Hepatocyte (in vitro differentiated cells): ENCODE measurements around the gene CHMP2B. TPM values are rescaled to one million over a fixed set of nuclear protein-coding genes. Genes with fewer than 3 reads are reported as not detected.

Source experiments
- DNase-seq: peaks from one replicate; pipeline ENCODE4 v3.0.0-alpha.2; 2016; ENCODE audit warnings: low spot score
- H2AFZ ChIP-seq: fragments of 200-600 bp; sonication (generic); 2 replicates; pipeline ENCODE4 v1.6.0; 2016; ENCODE audit warnings: antibody characterized with exemption, mild to moderate bottlenecking
- H3K27ac ChIP-seq: fragments of 200-600 bp; sonication (generic); 2 replicates; pipeline ENCODE4 v1.5.1; 2016; ENCODE audit warnings: mild to moderate bottlenecking
- H3K27me3 ChIP-seq: fragments of 200-600 bp; sonication (generic); 2 replicates; pipeline ENCODE4 v1.6.1; 2016
- H3K36me3 ChIP-seq: fragments of 200-600 bp; sonication (generic); replicated peaks from 2 replicates; pipeline ENCODE4 v1.5.1; 2016; ENCODE audit warnings: low read depth; ENCODE audit not compliant: insufficient read depth
- H3K4me1 ChIP-seq: fragments of 200-600 bp; sonication (generic); 2 replicates; pipeline ENCODE4 v1.5.1; 2016; ENCODE audit warnings: mild to moderate bottlenecking, moderate library complexity; ENCODE audit not compliant: insufficient read depth
- H3K4me2 ChIP-seq: fragments of 200-600 bp; sonication (generic); 2 replicates; pipeline ENCODE4 v1.6.0; 2016
- H3K4me3 ChIP-seq: fragments of 200-600 bp; sonication (generic); 2 replicates; pipeline ENCODE4 v1.5.1; 2016; ENCODE audit warnings: mild to moderate bottlenecking
- H3K79me2 ChIP-seq: fragments of 200-600 bp; sonication (generic); 2 replicates; pipeline ENCODE4 v1.6.0; 2017; ENCODE audit warnings: mild to moderate bottlenecking
- H3K9me2 ChIP-seq: fragments of 200-600 bp; sonication (generic); replicated peaks from 2 replicates; pipeline ENCODE4 v1.6.0; 2017; ENCODE audit warnings: mild to moderate bottlenecking; ENCODE audit not compliant: insufficient read depth
- H3K9me3 ChIP-seq: fragments of 200-600 bp; sonication (generic); 2 replicates; pipeline ENCODE4 v1.5.1; 2016; ENCODE audit warnings: low read depth, mild to moderate bottlenecking
- H4K20me1 ChIP-seq: fragments of 200-600 bp; sonication (generic); 2 replicates; pipeline ENCODE4 v1.6.0; 2016; ENCODE audit warnings: mild to moderate bottlenecking; ENCODE audit not compliant: insufficient read depth, poor library complexity, severe bottlenecking
- EZH2 ChIP-seq: fragments of 200-600 bp; sonication (generic); IDR thresholded peaks from 2 replicates; pipeline ENCODE4 v1.6.1; 2016; ENCODE audit warnings: antibody characterized with exemption, mild to moderate bottlenecking, borderline replicate concordance
- EZH2phosphoT487 ChIP-seq: fragments of 200-600 bp; sonication (generic); IDR thresholded peaks from one replicate; pipeline ENCODE4 v1.6.1; 2018; ENCODE audit warnings: antibody characterized with exemption, mild to moderate bottlenecking, low read depth, moderate library complexity; ENCODE audit not compliant: unreplicated experiment, severe bottlenecking
- WGBS: methylation state at CpG from one replicate; pipeline ENCODE4 v1.1.6; 2016; ENCODE audit warnings: low lambda C conversion rate; ENCODE audit errors: missing lambda C conversion rate; 5-methylcytosine and 5-hydroxymethylcytosine counted together
- polyA plus RNA-seq: library from polyadenylated mRNA; unstranded; fragments of >200 nt; fragmentation: Nextera tagmentation; extraction: Ambion mirVana; gene quantifications from 2 replicates; pipeline ENCODE4 v1.2.1, GENCODE V29; 2016
- total RNA-seq: library from RNA; depleted of rRNA; stranded (reverse); fragments of >200 nt; gene quantifications from 2 replicates; pipeline ENCODE4 v1.2.3, GENCODE V29; 2014
- TF ChIP-seq, protein P1 (sequence below): fragments of 200-600 bp; sonication (generic); IDR thresholded peaks from 2 replicates; pipeline ENCODE4 v1.5.1; 2016; ENCODE audit warnings: antibody characterized with exemption, mild to moderate bottlenecking; ENCODE audit not compliant: poor library complexity

The CHMP2B gene
- total and polyA plus RNA-seq, 2 experiments from 2014 or later, result 69.5 to 79.3 TPM

DNA sequence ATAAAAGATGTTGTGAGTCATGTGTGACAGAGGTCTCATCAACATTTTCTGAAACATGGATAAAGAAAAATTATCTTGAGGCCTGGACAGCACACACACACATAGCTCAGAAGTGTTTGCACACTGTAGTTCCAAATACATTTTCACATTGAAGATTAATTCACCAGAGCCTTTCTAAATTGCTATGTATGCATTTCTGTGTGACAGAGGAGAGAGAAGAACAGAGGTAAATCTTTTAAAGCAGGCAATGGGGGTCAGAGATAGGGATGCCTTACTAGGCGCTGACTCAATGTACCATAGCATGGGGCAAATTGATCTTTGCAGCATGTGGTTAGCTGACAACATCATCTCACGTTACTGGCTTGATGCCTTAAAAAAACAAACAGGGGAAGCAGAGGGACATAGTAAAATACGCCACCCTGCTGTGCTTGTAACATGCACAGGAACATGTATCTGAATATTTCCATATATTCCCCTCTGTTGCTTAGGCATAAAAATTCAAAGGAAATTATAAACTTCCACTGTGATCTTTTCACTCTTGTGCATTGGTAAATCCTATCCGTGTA is 41.6 kb downstream of the CHMP2B start:
- H3K9me3 ChIP-seq, result no peaks in the 10 kb centered on the region
- H3K4me3 ChIP-seq, result no peak overlapping the region
- H3K9me2 ChIP-seq, result no peaks in the 10 kb centered on the region
- no peak overlapping the region for H3K4me2 ChIP-seq
- no peaks in the 10 kb centered on the region for H3K79me2 ChIP-seq
- no peaks in the 10 kb centered on the region for H3K36me3 ChIP-seq
- no peak overlapping the region for H2AFZ ChIP-seq
- DNase-seq, result no peak
- no peaks in the 10 kb centered on the region for H4K20me1 ChIP-seq
- no peak overlapping the region for H3K27ac ChIP-seq
- H3K4me1 ChIP-seq, result no peaks in the 10 kb centered on the region
- WGBS, result 66% methylated on average over 4 of the region's 4 CpGs
- no peak for TF ChIP-seq EZH2phosphoT487
- no peak for TF ChIP-seq EZH2
- H3K27me3 ChIP-seq, result no peaks in the 10 kb centered on the region

DNA sequence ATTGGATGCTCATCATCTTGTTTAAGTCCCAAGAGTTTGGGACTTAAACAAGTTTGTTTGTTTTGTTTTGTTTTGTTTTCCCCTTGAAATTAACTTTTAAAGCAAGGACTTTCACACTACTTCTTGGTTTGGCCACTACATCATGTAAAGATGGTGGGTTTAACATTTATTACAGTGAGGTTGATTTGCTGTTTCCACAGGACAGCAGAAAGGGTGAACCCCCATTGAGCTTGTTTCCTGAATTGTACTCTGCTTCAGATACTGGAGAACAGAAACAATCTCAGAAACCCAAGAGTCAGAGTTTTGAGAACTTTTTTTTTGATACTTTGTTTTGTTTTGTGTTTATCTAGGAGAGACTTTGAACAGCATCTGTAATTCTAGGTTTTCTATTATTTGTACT is 42.6 kb downstream of the CHMP2B start:
- Histone ChIP-seq H3K4me2 (no peak overlapping the region), H3K9me2 (no peaks in the 10 kb centered on the region), H3K4me1 (no peaks in the 10 kb centered on the region), H4K20me1 (no peaks in the 10 kb centered on the region), H3K4me3 (no peak overlapping the region), H3K36me3 (no peaks in the 10 kb centered on the region), H3K27me3 (no peaks in the 10 kb centered on the region), H3K27ac (no peak overlapping the region), H3K79me2 (no peaks in the 10 kb centered on the region), H2AFZ (no peak overlapping the region), H3K9me3 (no peaks in the 10 kb centered on the region)
- DNase-seq, result no peak
- TF ChIP-seq, protein P1, sequence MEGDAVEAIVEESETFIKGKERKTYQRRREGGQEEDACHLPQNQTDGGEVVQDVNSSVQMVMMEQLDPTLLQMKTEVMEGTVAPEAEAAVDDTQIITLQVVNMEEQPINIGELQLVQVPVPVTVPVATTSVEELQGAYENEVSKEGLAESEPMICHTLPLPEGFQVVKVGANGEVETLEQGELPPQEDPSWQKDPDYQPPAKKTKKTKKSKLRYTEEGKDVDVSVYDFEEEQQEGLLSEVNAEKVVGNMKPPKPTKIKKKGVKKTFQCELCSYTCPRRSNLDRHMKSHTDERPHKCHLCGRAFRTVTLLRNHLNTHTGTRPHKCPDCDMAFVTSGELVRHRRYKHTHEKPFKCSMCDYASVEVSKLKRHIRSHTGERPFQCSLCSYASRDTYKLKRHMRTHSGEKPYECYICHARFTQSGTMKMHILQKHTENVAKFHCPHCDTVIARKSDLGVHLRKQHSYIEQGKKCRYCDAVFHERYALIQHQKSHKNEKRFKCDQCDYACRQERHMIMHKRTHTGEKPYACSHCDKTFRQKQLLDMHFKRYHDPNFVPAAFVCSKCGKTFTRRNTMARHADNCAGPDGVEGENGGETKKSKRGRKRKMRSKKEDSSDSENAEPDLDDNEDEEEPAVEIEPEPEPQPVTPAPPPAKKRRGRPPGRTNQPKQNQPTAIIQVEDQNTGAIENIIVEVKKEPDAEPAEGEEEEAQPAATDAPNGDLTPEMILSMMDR, result no peak
- TF ChIP-seq EZH2phosphoT487 (no peak), EZH2 (no peak)

DNA sequence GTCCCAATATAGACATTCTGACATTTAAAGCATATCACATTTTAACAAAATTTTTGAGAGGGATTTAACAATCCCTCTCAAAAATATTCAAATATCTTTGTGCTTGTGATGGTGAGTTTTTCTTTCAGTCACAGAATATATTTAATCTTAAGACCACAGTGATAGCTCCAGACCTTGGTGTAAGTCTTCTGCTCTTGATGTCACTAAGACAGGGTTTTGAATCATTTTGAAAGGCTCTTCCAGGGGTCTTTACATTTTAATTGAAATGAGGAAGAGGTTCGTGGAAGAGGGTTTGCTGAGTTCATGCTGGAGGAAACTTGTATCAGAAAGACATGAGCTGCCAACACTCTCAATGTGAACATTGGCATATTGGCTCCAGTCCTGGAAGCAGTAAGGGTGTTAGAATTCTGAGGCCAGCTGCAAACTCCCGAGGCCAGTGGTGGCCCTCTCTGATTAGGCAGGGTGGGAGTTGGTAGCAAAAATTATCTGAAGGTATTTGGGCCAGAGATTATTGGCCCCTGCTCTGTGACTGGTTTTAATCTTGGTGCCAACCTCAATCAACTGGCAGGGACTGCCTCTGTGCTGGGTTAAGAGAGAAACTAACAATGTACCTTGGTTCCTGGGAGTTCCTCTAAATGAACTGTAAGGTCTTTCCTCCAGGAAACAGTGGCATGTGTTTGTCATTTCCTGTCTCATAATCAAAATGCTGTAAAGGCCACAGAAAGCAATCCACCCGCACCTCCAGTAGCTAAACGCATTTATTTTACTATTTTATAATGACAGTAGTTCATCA is 44.0 kb downstream of the CHMP2B start:
- Histone ChIP-seq H3K9me3 (no peaks in the 10 kb centered on the region), H3K4me3 (no peak overlapping the region), H3K9me2 (no peaks in the 10 kb centered on the region), H3K27me3 (no peaks in the 10 kb centered on the region), H4K20me1 (no peaks in the 10 kb centered on the region), H3K4me2 (no peak overlapping the region), H3K4me1 (no peaks in the 10 kb centered on the region), H3K27ac (no peak overlapping the region), H3K79me2 (no peaks in the 10 kb centered on the region), H3K36me3 (no peaks in the 10 kb centered on the region), H2AFZ (no peak overlapping the region)
- DNase-seq, result no peak
- TF ChIP-seq EZH2phosphoT487 (no peak), EZH2 (no peak)
- TF ChIP-seq, protein P1, result no peak
- 60% methylated on average over 4 of the region's 4 CpGs for WGBS

DNA sequence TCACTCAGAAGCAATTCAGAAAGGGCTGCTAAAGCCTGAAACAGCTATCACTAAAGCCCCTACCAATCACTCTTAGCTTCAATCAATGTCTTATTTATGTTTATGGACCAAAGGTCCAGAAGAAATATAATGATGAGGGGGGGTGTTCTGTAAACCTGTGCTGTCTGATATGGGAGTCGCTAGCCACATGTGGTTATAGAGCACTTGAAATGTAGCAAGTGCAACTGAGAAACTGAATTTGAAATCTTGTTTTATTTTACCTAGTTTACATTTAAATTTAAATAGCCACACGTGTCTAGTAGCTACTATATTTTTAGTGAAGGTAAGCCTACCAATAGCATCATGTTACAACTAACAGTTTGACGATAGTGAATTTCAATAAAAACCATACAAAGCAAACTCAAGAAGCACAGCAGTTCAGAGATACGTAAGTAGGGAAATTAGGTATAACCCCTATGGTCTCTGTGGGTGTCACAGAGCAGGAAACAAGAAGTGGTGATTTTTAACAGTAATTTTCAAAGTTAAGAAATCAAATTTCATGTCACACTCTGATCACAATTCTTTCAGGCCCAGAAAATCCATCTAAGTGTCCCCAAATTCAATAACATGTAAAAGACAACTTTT is 45.7 kb downstream of the CHMP2B start:
- no peaks in the 10 kb centered on the region for H3K4me1 ChIP-seq
- H3K79me2 ChIP-seq, result no peaks in the 10 kb centered on the region
- DNase-seq, result no peak
- 92% methylated on average over 4 of the region's 4 CpGs for WGBS
- H4K20me1 ChIP-seq, result no peaks in the 10 kb centered on the region
- no peaks in the 10 kb centered on the region for H3K27me3 ChIP-seq
- no peak overlapping the region for H3K27ac ChIP-seq
- H3K36me3 ChIP-seq, result no peaks in the 10 kb centered on the region
- no peak overlapping the region for H2AFZ ChIP-seq
- no peaks in the 10 kb centered on the region for H3K9me2 ChIP-seq
- no peak overlapping the region for H3K4me2 ChIP-seq
- no peaks in the 10 kb centered on the region for H3K9me3 ChIP-seq
- TF ChIP-seq, protein P1, result no peak
- TF ChIP-seq EZH2 (no peak), EZH2phosphoT487 (no peak)
- H3K4me3 ChIP-seq, result no peak overlapping the region
